Stimulated activated CD4-positive, alpha-beta T cell treated with anti-CD3 and anti-CD28 coated beads, Interleukin-4, amount 100 ng/mL, for 1 hour (primary cell): ENCODE results near the gene ZNF212.

Experiments
- DNase-seq: peaks from one replicate; pipeline ENCODE4 v3.0.0-alpha.2; 2020

The ZNF212 gene

GRCh38 chr7:149239345-149240143 is at the start of gene ZNF212:
Gene ZNF212, plus strand, starts transcription at chr7:149239651. Its CDS starts 128 bp downstream, at chr7:149239779.
- peak; percentile 90 for DNase-seq

GRCh38 chr7:149191851-149192250 is 47.6 kb upstream of the ZNF212 start:
- no peak for DNase-seq

DNA sequence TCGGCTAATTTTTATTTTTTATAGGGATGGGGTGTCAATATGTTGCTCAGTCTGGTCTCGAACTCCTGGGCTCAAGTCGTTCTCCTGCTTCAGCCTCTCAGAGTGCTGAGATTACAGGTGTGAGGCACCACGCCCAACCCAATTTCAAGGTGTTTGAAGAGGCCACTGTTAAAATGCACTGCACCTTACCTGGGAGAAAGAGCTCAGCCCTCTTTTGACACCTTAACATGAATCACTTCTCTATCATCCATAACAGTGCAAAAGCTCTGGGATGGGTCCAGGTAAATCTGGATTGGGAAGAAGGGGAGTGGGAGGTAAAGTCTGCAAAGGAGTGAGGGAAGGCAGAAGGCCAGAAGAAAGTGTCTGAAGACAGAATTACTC is 44.7 kb upstream of the ZNF212 start:
- DNase-seq: no peak

DNA sequence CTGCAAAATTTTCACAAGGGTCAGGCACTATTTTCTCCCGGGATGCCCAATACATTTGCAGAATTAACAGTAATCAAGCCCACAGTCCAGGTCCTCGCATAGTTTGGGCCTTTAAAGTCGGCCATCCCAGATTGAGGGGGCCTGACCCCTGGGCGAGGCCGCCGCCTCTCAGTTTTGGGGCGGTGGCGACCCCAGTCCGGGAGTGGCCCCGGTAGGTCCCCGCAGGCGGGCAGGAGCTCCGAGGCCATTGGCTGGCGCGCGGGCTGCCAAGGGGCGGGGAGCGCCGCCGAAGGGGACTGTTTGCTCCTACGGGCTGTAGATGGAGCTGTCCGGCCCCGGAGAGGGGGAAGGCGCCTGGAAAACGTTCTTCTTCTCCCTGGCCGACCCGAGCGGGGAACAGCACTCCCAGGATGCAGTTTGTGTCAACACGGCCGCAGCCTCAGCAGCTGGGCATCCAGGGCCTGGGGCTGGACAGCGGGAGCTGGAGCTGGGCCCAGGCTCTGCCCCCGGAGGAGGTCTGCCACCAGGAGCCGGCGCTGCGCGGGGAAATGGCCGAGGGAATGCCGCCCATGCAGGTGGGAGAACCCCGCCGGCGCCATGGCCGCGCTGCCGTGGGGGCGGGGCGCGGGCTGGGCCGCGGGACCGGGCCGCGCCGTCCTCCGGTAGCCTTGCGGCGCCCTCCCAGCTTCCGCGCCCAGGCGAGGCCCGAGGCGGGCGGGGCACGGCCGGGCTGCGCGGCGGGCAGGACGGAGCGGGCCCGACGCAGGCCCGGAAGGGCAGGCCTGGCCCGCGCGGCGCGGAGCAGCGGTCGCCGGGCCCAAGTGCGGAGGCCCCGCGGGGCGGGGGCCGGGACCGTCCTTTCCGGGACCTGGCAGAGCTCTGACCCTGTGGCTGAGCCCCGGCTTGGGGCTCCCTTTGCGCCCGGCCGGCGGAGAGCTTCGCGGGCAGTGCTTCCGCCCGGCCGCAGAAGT is 44.0 kb upstream of the ZNF212 start, which contains the start of gene ZNF282:
Gene ZNF282 (plus strand): TSS at position 367 of the 971 bp plus-strand sequence. CDS start 44 bp downstream, at position 411.
- DNase-seq: peak; percentile 75

DNA sequence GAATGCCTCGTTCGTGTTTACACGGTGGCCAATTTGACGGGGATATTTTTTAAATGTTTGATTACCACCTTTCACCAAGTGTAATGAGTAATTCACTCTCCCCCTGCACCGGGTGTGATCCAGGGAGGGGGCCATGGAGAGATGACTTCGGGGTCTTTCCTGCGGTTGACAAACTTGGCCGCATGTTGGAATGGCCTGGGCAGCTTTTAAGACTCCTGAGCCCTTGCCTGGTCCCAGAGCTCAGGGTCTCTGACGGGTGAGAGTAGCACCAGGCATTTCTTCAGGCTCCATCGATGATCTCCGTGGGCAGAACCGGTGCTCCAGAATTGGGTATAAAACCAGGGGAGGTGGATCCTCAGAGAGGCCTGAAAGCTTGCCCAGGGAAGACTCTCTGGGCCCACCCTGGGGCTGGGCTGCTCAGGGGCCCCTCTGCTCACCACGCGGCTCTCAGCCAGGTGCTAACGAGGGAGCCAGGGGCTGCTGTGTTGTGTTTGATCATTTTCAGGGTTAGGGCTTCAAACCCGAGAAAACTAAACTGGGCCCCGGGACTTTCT is 43.2 kb upstream of the ZNF212 start:
- peak; percentile 10 for DNase-seq

DNA sequence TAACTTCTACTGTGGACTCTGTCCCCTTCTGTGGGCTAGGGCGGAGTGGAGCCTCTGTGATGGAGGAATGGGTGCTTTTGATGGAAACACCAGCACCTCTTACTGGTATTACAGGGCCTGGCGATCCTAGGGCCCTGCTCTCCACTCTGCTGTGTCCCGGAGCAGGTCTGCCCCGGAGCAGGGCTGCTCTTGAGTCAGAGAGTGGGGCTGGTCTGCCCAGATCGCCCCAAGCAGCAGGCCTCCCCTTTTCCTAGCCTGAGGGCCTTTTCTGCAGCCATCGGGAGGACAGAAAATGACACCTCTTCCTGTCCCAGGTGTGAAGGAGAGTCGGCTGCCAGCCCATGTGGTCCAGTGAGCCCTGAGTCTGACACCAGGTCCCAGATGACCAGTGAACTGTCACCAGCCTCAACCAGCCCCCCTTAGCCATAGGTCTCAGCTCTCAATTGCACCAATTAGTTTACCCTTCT is 42.7 kb upstream of the ZNF212 start:
- no peak for DNase-seq

- DNase-seq: no peak
Observed at GRCh38 chr7:149197675-149198074, 41.8 kb upstream of the ZNF212 start.

GRCh38 chr7:149198161-149198816 is 41.2 kb upstream of the ZNF212 start:
- DNase-seq: no peak

- DNase-seq: no peak
Observed at GRCh38 chr7:149199234-149199995, 40.0 kb upstream of the ZNF212 start.

DNA sequence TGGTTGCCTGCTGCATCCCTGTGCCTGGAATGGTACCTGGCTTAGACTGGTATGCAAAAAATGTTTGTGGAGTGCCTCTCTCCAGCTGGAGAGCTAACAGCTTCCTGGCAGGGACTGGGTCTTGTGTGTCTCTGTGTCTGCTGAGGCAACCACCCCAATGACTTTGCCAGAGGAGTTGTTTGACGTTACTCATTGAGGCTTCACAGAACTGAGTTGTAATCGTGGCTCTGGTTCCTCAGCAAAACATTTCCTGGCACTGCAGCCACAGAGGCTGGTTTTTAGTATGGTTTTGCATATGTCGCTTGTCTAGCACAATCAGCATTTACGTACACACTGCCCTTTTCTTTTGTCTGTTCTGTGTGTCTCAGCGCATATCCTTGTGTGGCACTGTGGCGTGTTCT is 36.6 kb upstream of the ZNF212 start:
- DNase-seq: no peak

DNA sequence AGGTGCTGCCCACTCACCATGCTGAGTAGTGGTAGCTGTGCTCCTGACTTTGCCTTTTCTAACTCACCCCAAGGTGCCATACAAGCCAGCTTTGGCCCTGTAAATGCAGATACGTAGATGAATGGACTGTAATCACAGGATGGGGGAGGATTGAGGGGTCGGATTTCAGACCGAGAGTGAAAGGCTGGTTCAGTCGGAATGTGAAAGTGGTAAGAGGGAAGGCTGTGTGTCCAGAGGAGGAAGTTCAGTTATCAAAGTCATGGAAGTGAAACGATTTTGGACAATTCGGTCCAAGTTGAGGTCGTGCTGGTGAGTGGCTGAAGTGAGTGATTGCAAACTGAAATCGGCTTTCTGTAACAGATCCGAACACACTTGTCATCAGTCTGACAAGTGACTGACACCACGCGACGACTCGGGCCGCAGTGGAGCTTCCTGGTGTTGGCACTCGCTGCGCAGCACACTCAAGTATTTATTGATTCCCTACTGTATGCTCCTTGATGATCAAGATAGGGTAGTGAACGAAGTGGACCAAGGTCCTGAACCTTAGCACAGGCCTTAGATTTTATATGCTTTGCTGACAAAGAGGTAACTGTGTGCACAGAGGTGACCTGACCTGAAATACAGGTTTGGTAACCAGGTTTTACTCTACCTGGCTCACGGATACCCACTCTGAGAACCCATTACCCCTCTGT is 33.6 kb upstream of the ZNF212 start:
- no peak for DNase-seq

GRCh38 chr7:149207324-149208035 is 32.0 kb upstream of the ZNF212 start:
- no peak for DNase-seq

GRCh38 chr7:149209518-149210269 is 29.8 kb upstream of the ZNF212 start:
- peak; percentile 78 for DNase-seq

GRCh38 chr7:149210551-149210950 is 28.9 kb upstream of the ZNF212 start:
- DNase-seq: no peak

- DNase-seq: no peak
Observed at GRCh38 chr7:149214020-149214720, 25.3 kb upstream of the ZNF212 start.

DNA sequence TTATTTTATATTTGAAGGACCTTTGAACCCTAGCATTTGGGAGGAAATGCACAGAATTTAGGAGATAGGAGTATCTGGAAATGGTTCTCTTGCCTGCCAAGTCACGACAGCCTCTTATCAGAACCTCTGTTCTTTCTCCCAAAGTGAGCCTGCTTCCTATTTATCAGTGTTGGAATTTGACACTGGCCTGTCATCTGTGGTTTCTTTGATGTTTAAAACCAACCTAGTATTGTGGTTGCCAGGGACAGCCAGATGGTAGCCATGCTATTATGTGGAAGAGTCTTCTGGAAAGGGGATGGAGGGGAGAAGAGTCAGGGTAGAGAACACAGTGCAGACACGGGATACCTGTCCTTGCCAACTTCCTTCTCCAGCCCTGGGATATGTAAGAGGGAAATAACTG is 23.0 kb upstream of the ZNF212 start:
- DNase-seq: no peak

DNA sequence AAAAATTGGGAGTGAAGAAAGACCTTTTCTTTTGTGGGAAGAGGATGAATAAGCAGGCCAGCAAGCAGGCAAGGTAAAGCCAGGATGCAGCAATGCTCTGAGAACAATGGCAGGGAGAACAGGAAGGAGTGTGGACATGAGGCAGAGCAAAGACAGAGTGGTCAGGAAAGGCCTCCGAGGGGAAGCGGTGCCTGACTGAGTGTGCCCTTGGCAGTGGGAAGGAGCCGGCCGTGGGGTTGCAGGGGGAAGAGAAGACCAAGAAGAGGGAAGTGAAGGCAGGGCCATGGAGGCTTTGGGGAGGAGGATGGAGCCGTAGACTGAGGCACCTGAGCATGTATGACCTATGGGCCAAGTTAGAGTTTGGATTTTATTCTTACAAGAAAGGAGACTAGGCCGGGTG is 21.9 kb upstream of the ZNF212 start:
- no peak for DNase-seq

- DNase-seq: no peak
Observed at GRCh38 chr7:149218469-149219420, 20.7 kb upstream of the ZNF212 start.
